Measurements from ENCODE around the gene DDC.

The DDC gene

GRCh38 chr7:50564640-50565558, at the start of gene DDC:
DDC (minus strand) TSS chr7:50565405; CDS start chr7:50544085, 21,320 bp downstream.
- Histone ChIP-seq H3K4me3 (no peak within 1 kb of the TSS), H3K27ac (no peak within 1 kb of the TSS)

DNA sequence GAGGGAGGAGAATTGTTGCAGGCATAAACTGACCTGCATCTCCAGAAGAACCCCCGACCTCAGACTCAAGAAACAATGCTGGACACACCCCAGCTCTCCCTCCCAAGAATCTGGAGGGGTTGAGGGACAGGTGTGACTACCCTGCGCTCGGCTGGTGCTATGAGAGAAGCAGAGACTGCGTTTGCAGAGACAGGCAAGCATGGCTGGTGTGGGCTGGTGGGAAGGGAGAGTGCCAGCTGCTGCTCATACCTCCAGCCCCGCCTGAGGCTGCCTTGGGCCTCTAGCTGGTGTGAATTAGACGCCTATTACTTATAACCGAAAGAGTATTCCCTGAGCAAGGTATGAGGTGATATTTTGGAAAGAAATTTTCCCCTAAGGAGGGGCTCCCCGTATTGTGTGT, 48.3 kb upstream of the DDC start:
- H3K4me3 ChIP-seq, result no peak overlapping the region

GRCh38 chr7:50612704-50613103, 47.5 kb upstream of the DDC start:
- Histone ChIP-seq H3K4me3 (no peak overlapping the region), H3K27ac (no peak overlapping the region)

More for the DNA sequence above, 48.3 kb upstream of the DDC start:
- H3K27ac ChIP-seq, result no peak overlapping the region

DNA sequence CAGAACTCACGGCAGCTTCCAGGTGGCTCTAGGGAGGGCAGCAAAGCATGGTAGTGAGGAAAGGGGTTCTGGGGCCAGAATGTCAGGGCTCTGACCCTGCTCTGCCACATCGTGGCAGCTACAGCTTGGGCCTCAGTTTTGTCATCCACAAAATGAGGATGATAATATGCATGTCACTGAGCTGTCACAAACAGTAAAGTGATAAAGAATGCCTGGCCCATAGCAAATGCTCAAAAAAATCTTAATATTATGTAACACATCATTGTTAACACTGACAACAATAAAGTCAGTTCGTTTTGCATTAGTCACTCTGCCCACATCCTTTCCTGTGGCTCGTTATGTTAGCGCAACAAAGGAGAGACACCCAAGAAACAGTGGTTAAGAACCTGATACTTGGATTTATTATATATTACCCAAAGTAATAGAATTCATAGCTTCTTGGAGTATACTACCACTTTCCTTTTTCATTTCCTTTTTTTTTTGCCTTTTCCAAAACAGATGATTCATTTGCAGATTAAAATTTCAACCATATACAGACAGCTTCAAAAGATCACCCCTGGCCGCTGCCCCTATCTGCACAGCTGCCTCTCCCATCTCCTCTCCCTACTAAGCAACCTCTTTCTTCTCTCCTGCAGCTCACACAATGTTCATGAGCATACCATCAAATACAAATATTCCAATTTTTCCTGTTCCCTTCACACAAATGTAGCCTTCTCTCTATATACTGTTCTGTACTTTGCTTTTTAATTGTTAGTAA, 45.5 kb upstream of the DDC start:
- H3K27ac ChIP-seq, result peak overlapping the region in 9 of 21 experiments; percentile 11 to 78 (median 57)

DNA sequence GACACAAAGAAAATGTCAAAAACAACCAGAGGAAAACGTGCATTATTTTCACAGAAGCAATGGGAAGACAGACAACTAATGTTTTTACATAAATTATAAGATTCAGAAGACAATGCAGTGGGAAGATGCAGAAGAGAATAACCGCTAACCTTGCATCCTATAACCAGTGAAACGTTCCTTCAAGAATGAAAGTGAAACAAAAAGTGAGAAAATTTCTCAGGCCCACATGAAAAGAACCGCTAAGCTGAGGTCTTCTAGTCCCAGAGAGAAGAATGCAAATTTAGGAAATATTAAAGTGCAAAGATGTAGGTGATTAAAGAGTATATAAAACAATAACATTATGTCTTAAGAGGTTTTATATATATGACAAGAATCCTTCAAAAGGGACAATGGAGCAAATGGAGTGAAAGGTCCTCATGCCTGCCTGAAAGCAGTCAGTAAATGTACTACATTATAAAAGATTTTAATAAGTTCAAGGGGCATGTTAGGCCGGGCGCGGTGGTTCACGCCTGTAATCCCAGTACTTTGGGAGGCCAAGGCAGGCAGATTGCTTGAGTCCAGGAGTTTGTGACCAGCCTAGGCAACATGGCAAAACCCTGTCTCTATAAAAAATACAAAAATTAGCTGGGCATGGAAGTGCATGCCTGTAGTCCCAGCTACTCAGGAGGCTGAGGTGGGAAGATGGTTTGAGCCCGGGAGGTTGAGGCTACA, 43.1 kb upstream of the DDC start:
- Histone ChIP-seq H3K27ac (no peak overlapping the region), H3K4me3 (no peak overlapping the region)

More for the DNA sequence above, 45.5 kb upstream of the DDC start:
- no peak overlapping the region for H3K4me3 ChIP-seq

- Histone ChIP-seq H3K4me3 (no peak overlapping the region), H3K27ac (no peak overlapping the region)
Measured at GRCh38 chr7:50607524-50608125, 42.4 kb upstream of the DDC start.

DNA sequence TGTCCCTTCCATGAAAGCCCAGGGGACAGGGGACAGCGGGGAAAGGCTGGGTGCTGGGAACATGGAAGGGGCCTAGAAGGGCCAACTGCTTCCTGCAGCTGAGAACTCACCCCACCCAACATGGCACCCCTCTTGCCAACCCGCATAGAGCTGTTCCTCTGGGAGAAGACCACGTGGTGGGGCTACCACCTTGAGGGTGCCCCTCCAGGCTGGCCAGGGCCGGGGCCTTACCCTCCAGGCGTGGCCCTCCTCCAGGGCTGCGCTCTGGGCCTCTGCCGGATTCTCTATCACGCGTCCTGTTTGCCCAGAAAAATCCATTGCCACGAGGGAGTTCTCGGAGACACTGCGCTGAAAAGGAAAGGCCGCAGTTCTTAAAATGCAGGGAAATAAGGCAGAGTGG, 39.9 kb upstream of the DDC start:
- Histone ChIP-seq H3K27ac (no peak overlapping the region), H3K4me3 (no peak overlapping the region)

GRCh38 chr7:50603287-50603686, 38.1 kb upstream of the DDC start:
- H3K27ac ChIP-seq, result no peak overlapping the region
- no peak overlapping the region for H3K4me3 ChIP-seq

- Histone ChIP-seq H3K27ac (no peak overlapping the region), H3K4me3 (no peak overlapping the region)
Measured at GRCh38 chr7:50599385-50599784, 34.2 kb upstream of the DDC start.

- Histone ChIP-seq H3K4me3 (no peak overlapping the region), H3K27ac (no peak overlapping the region)
Measured at GRCh38 chr7:50598460-50599343, 33.5 kb upstream of the DDC start.

DNA sequence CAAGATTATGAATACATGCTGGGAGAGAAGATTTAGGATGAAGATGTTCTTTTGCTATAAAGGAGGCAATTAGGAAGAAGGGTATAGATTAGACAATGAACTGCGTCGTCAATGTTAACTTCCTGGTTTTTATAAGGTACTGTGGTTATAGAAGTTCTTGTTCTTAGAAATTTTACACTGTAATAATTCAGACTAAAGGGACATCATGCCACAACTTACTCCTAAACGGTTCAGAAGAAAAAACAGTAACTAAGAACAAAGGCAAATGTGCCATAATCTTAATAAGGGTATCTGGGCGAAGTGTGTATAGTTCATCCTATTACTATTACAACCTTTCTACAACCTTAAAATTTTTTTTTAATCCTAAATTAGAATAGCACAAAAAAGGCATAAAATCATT, 31.3 kb upstream of the DDC start:
- no peak overlapping the region for H3K4me3 ChIP-seq
- no peak overlapping the region for H3K27ac ChIP-seq

GRCh38 chr7:50595491-50596102, 30.4 kb upstream of the DDC start:
- no peak overlapping the region for H3K27ac ChIP-seq
- no peak overlapping the region for H3K4me3 ChIP-seq

DNA sequence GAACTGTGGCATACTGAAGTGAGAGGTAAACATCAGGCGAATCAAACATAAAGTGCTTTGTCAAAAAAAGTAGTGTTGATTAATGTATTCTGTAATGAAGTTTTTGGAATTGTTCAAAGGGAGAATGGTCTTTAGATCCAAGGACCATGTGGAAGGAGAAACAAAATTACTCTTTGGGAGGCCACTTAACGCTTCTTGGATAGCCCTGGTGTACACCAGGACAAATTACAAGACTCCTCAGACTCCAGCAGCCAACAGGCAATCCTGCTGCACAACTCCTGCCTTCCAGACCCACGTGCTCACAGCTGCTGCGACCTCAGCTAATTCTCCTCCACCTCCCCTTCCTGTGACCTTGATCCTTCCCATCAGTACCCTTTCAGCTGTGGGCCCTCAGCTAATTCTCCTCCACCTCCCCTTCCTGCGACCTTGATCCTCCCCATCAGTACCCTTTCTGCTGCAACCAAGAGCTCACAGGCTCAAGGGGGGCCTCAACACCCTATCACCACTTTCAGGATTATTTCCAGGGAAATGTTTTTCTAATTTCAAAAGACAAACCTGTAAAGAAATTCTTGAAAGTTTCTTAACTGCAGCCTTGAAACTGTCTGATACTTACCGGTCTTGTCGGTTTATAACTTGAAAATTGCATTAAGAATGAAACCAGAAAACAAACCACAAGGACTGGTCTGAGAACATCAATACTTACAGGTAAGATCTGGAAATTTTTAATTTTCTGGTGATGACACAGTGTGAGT, 29.7 kb upstream of the DDC start:
- Histone ChIP-seq H3K27ac (peak overlapping the region in 1 of 21 experiments; percentile 17), H3K4me3 (no peak overlapping the region)

- no peak overlapping the region for H3K4me3 ChIP-seq
- no peak overlapping the region for H3K27ac ChIP-seq
Measured at GRCh38 chr7:50594136-50594535, 28.9 kb upstream of the DDC start.

DNA sequence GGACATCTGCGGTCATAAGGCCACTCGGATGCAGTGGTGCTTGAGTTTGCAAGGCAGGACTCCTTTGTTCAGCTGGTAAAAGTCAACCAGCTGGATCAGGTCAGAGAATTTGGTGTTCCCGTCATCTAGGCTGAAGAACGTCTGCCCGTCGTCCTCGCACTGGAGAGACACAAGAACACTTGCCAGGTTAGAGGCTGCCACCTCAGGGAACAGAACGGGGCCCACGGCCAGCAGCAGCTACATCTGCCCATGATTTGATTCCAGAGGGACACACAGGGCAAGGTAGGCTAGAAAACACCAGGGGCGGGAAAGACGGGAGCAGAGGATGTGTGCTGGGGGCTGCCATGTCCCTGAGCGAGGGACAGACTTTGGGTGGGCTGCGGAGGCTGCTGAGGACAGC, 27.7 kb upstream of the DDC start:
- no peak overlapping the region for H3K4me3 ChIP-seq
- H3K27ac ChIP-seq, result no peak overlapping the region

GRCh38 chr7:50591480-50592438, 26.6 kb upstream of the DDC start:
- no peak overlapping the region for H3K4me3 ChIP-seq
- no peak overlapping the region for H3K27ac ChIP-seq

- no peak overlapping the region for H3K4me3 ChIP-seq
- no peak overlapping the region for H3K27ac ChIP-seq
Measured at GRCh38 chr7:50591098-50591479, 25.9 kb upstream of the DDC start.

Measured in skin epidermis (tissue), 12 donors.